ENCODE data around the gene FLNB.
"Not testable (repeated sequence)": the region's sequence is repeated elsewhere in the genome, so short reads cannot be mapped to it uniquely, and the experiment has no call there.

Gene FLNB

GRCh38 chr3:58198804-58199203 lies 190.6 kb downstream of the FLNB start:
- no peak for DNase-seq (ENCODE audit: extremely low spot score)
- ChIA-PET CTCF (interaction anchor here (1.3 to 7.9 kb wide), 2 partner anchors 13 to 16 kb away, joined by 3 to 142 read pairs; partner anchors contain the start of gene DNASE1L3), POLR2A (no interaction called here)
- TF ChIP-seq CTCF (IDR thresholded peaks at IDR 0.05; ENCODE audit: control extremely low read depth, extremely low read depth, low read depth, missing control alignments) = no peak

GRCh38 chr3:58200121-58200709 lies 192.0 kb downstream of the FLNB start:
- no peak for DNase-seq (ENCODE audit: extremely low spot score)
- TF ChIP-seq CTCF (IDR thresholded peaks at IDR 0.05; ENCODE audit: control extremely low read depth, extremely low read depth, low read depth, missing control alignments) = no peak
- CTCF ChIA-PET = interaction anchor here (1.1 to 7.9 kb wide), 10 partner anchors 11 to 238 kb away, joined by 3 to 142 read pairs (median 4); partner anchors contain the start of genes DNASE1L3, HTD2 and RPP14
- POLR2A ChIA-PET = interaction anchor here (1.0 to 1.6 kb wide), 2 partner anchors 10 to 14 kb away, joined by 3 to 7 read pairs; partner anchors contain the start of gene DNASE1L3

- POLR2A ChIA-PET = interaction anchor here (0.5 to 1.6 kb wide), 4 partner anchors 9 to 15 kb away, joined by 3 to 7 read pairs (median 4); partner anchors contain the start of gene DNASE1L3
- DNase-seq (ENCODE audit: extremely low spot score) = no peak
- CTCF ChIA-PET = interaction anchor here (0.7 to 7.9 kb wide), 10 partner anchors 12 to 194 kb away, joined by 3 to 142 read pairs (median 4); partner anchors contain the start of genes DNASE1L3, HTD2 and RPP14
- TF ChIP-seq CTCF (IDR thresholded peaks at IDR 0.05; ENCODE audit: control extremely low read depth, extremely low read depth, low read depth, missing control alignments) = no peak
These were observed 192.7 kb downstream of the FLNB start for GRCh38 chr3:58200846-58201355.

DNA sequence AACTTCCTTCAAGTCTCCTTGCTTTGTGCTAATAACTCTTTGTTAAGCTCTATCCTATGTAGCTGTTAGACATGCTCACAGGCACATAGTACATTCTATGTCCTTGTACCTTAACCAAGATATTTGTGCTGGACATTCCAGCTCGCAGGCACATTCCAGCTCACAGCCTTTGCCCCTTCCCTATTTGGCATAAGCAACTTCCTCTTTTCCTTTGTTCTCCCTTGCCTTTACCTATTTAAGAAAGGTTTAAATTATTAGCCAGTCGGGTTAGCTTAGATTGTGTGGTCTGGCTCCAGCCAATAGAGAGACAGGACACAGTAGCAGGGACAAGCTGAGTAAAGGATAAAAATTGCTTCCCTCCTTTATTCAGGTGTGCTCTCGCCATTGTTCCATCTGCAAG lies 193.2 kb downstream of the FLNB start:
- DNase-seq (ENCODE audit: extremely low spot score) = not testable (repeated sequence)
- ChIA-PET CTCF (interaction anchor here (0.7 to 7.9 kb wide), 7 partner anchors 13 to 105 kb away, joined by 3 to 142 read pairs (median 12); partner anchors contain the start of genes DNASE1L3, HTD2 and RPP14), POLR2A (interaction anchor here (0.5 to 1.0 kb wide), 2 partner anchors 13 to 14 kb away, joined by 3 to 4 read pairs; no protein-coding TSS in a partner anchor)

DNA sequence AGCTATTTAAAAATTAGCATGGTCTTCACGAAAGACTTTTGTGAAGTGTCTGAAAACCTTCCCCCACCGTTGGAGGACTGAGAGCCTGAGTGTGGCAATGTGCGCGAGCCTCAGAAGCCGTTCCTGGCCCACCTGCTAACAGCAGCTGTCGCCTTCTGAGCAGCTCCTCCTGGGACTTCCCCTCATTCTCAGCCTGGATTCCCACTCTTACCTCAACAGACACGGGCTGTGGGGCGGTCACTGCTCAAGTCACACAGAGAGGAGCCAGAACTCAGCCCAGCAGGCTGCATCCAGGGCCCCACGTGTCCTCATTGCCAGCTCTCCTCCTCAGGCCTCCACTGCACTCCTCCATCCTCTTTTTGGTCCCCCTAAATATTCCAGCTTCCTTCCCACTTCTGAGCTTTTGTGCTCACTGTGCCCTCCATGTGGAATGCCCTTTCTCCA lies 194.7 kb downstream of the FLNB start:
- ChIA-PET POLR2A (interaction anchor here (0.6 to 1.3 kb wide), 4 partner anchors 11 to 1521 kb away, joined by 3 to 9 read pairs (median 3); partner anchors contain the start of genes HTD2 and RPP14), CTCF (interaction anchor here (1.1 to 7.9 kb wide), 8 partner anchors 11 to 104 kb away, joined by 3 to 142 read pairs (median 10); partner anchors contain the start of genes DNASE1L3, HTD2 and RPP14)
- no peak for TF ChIP-seq CTCF (IDR thresholded peaks at IDR 0.05; ENCODE audit: control extremely low read depth, extremely low read depth, low read depth, missing control alignments)
- peak; percentile 63 for DNase-seq (ENCODE audit: extremely low spot score)

- ChIA-PET CTCF (interaction anchor here (1.2 to 7.9 kb wide), 7 partner anchors 11 to 103 kb away, joined by 3 to 142 read pairs (median 11); partner anchors contain the start of genes DNASE1L3, HTD2 and RPP14), POLR2A (interaction anchor here (1.1 to 1.3 kb wide), 3 partner anchors 9 to 103 kb away, joined by 3 to 9 read pairs (median 9); partner anchors contain the start of genes HTD2 and RPP14)
- no peak for DNase-seq (ENCODE audit: extremely low spot score)
- no peak for TF ChIP-seq CTCF (IDR thresholded peaks at IDR 0.05; ENCODE audit: control extremely low read depth, extremely low read depth, low read depth, missing control alignments)
These were observed 195.3 kb downstream of the FLNB start for GRCh38 chr3:58203541-58203940.
